SK-N-MC (cell line): ENCODE data around the gene DOCK1.

Source experiments
- EZH2 ChIP-seq: fragments of 200-600 bp; sonication (generic); IDR thresholded peaks from one replicate; pipeline ENCODE4 v1.6.1; 2017; ENCODE audit warnings: antibody characterized with exemption
- POLR2AphosphoS5 ChIP-seq: IDR thresholded peaks from 2 replicates; pipeline ENCODE4 v1.6.1; 2012; ENCODE audit warnings: mild to moderate bottlenecking, low read depth, low read length, borderline replicate concordance

DNA sequence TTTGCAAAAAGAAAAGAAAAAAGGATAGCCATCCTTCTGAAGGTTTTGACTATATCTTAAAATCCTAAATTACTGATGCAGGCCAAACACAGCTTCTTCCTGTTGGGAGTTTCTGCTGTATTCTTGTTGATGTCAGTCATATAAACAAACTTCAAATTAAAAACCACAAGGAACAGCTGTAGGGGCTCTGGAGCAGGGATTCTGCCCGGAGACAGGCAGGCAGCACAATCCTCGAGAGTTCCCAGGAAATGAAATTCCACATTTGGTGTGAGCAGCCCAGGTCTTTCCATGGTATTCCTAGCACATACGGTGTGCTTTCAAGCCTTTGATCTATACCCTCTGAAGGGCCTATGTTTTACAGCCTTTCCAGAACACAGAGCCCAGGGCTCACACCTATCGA lies 248.0 kb downstream of the DOCK1 start:
- TF ChIP-seq EZH2 = no peak
- no peak for TF ChIP-seq POLR2AphosphoS5
